AG04449 (cell line): ENCODE results near the gene ZNF483.
"Not testable (repeated sequence)": the region's sequence is repeated elsewhere in the genome, so short reads cannot be mapped to it uniquely, and the experiment has no call there.

Source experiments
- CTCF ChIA-PET: fragments of 350-600 bp; formaldehyde crosslinking; extraction: SDS; loops from one replicate; lab custom pipeline; 2021; ENCODE audit warnings: antibody characterized with exemption; lab: Yijun Ruan, JAX
- POLR2A ChIA-PET: fragments of 400-600, 350-600 bp; formaldehyde crosslinking; extraction: SDS; loops from one replicate; lab custom pipeline; 2020; ENCODE audit warnings: antibody characterized with exemption, inconsistent platforms; lab: Yijun Ruan, JAX
- DNase-seq: peaks from one replicate; pipeline ENCODE4 v3.0.0-alpha.2; 2010; ENCODE audit warnings: low read depth, low spot score
- H3K4me3 ChIP-seq: 2 replicates; pipeline ENCODE4 v1.5.1; 2011; ENCODE audit warnings: low read depth, mild to moderate bottlenecking, control low read depth, low read length
- TF ChIP-seq, protein P1 (sequence below): IDR thresholded peaks from one replicate; pipeline ENCODE4 v1.5.1; 2011; ENCODE audit warnings: mild to moderate bottlenecking, moderate library complexity, low read length, control low read depth, inconsistent platforms; ENCODE audit not compliant: insufficient read depth; ENCODE audit errors: missing control alignments

The ZNF483 gene

DNA sequence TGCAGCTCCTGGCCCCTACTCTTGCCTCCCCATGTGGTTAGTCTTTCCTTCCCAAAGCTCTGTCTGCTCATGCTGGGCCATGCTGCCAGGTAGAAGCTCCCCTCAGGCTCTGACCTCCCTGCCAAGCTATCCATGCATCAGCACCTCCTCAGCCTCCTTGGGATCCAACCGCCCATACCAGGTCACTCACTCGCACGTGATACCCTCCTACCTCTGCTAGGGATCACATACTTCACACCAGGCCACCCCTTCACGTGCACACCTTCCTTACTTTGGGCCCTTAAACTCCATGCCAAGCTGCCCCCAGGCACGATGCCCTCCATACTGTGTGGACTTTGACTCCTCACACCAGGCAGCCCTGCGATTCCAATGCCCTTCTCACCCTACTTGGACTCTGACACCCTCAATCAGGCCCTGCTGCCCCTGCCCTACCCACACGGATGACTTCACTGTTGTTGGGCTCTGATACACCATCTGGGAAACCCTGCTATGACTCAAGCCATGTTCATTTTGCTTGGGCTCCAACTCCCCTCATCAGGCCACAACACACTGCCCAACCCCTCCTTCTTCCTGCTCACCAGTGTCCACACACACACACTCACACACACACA lies 34.1 kb downstream of the ZNF483 start:
- CTCF ChIA-PET, result no interaction called here
- POLR2A ChIA-PET, result no interaction called here

GRCh38 chr9:111561165-111561719 lies 36.3 kb downstream of the ZNF483 start:
- TF ChIP-seq, protein P1, sequence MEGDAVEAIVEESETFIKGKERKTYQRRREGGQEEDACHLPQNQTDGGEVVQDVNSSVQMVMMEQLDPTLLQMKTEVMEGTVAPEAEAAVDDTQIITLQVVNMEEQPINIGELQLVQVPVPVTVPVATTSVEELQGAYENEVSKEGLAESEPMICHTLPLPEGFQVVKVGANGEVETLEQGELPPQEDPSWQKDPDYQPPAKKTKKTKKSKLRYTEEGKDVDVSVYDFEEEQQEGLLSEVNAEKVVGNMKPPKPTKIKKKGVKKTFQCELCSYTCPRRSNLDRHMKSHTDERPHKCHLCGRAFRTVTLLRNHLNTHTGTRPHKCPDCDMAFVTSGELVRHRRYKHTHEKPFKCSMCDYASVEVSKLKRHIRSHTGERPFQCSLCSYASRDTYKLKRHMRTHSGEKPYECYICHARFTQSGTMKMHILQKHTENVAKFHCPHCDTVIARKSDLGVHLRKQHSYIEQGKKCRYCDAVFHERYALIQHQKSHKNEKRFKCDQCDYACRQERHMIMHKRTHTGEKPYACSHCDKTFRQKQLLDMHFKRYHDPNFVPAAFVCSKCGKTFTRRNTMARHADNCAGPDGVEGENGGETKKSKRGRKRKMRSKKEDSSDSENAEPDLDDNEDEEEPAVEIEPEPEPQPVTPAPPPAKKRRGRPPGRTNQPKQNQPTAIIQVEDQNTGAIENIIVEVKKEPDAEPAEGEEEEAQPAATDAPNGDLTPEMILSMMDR, result no peak
- H3K4me3 ChIP-seq, result no peak overlapping the region
- ChIA-PET CTCF (interaction anchor here (0.8 kb wide), 1 partner anchor 8 kb away, joined by 3 read pairs; no protein-coding TSS in a partner anchor), POLR2A (no interaction called here)
- no peak for DNase-seq

More for the DNA sequence above, 34.1 kb downstream of the ZNF483 start:
- H3K4me3 ChIP-seq, result no peak overlapping the region
- peak; percentile 19 for DNase-seq
- TF ChIP-seq, protein P1, result no peak

GRCh38 chr9:111566234-111566633 lies 41.3 kb downstream of the ZNF483 start:
- ChIA-PET CTCF (no interaction called here), POLR2A (no interaction called here)
- no peak for DNase-seq
- TF ChIP-seq, protein P1, result no peak
- no peak overlapping the region for H3K4me3 ChIP-seq

DNA sequence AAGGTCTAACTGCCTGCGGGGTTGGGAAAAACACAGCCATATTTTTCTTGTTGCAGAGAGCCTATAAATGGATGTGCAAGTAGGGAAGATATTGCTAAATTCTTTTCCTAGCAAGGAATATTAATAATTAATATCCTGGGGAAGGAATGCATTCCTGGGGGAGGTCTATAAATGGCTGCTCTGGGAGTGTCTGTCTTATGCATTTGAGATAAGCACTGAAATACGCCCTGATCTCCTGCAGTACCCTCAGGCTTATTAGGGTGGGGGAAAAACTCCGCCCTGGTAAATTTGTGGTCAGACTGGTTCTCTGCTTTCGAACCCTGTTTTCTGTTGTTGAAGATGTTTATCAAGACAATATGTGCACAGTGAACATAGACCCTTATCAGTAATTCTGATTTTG lies 43.1 kb downstream of the ZNF483 start:
- H3K4me3 ChIP-seq, POLR2A ChIA-PET, CTCF ChIA-PET: not testable (repeated sequence)

DNA sequence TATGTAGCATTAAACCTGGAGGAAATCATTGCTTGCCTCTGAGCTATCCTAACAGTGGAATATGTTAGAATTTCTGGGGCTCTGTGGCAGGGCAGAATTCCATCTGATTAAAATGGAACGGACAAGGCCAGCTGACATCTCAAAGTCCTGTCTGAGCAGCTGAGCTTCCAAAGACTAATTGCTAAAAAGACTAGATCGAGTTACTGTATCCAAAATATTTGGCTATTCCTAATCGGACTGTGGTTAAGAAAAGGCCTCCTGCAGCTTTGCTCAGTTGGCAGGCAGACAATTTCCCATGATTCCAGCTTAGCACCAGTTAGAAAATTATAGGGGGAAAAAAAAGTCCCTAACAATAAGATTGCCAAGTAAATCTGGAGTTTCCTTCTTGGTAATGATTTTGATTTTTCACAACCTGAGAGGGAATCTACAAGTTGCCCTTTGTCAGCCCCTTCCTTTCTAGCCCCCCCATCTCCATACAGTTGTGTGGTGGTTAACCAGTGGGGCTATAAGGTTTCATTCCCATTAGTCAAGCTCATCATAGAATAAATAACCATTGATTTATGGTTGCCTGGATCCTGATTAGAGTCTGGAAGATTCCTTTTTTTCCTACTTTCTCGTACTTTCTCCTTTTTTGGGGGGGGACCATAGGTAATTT lies 48.1 kb downstream of the ZNF483 start:
- TF ChIP-seq, protein P1, result no peak
- POLR2A ChIA-PET, result interaction anchor here (1.0 kb wide), 1 partner anchor 25 kb away, joined by 4 read pairs; no protein-coding TSS in a partner anchor
- peak; percentile 80 for DNase-seq
- H3K4me3 ChIP-seq, result no peak overlapping the region
- CTCF ChIA-PET, result interaction anchor here (0.6 to 1.0 kb wide), 3 partner anchors 11 to 799 kb away, joined by 3 to 5 read pairs (median 4); no protein-coding TSS in a partner anchor

More for the DNA sequence above, 43.1 kb downstream of the ZNF483 start:
- not testable (repeated sequence) for DNase-seq

DNA sequence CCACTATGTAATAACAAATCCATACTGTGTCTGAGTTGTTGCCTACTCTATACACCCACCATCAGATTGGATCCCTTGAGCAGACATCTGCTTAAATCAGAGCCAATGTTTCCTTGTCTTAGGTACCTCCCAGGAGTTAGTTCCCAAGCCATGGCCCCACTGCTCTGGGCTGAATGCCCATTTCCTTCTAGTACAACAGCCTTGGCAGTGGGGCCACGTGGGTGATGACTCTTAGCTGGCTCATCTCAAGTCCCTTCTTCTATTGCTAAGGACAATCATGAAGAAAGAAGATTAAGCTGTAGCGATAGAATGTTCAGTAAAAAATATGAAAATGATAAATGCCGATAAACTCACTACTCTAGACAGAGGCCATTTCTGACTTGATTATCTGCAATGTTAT lies 57.9 kb downstream of the ZNF483 start:
- POLR2A ChIA-PET, result no interaction called here
- DNase-seq, result no peak
- CTCF ChIA-PET, result no interaction called here
- H3K4me3 ChIP-seq, result no peak overlapping the region
- TF ChIP-seq, protein P1, result no peak
